ENCODE data around the gene CFAP221. TPM values are rescaled to one million over a fixed set of nuclear protein-coding genes. Genes with fewer than 3 reads are reported as not detected.

CFAP221 gene
- total and polyA plus RNA-seq, 7 donors: 0.07 TPM; not detected in 6

- 58 to 79% methylated on average over 2 of the region's 2 CpGs for WGBS, 2 donors
- TF ChIP-seq POLR2AphosphoS5 (IDR thresholded peaks at IDR 0.05) (no peak), POLR2A (IDR thresholded peaks at IDR 0.05) (no peak), CTCF (IDR thresholded peaks at IDR 0.05) (no peak), EP300 (IDR thresholded peaks at IDR 0.05) (no peak)
Observed at GRCh38 chr2:119704670-119705120, 160.4 kb downstream of the CFAP221 start.

GRCh38 chr2:119706221-119706620 lies 162.0 kb downstream of the CFAP221 start:
- Histone ChIP-seq H3K9me3 (no peaks in the 10 kb centered on the region), H3K27ac (no peak overlapping the region), H3K4me1 (no peaks in the 10 kb centered on the region), H3K4me3 (no peak overlapping the region), H3K36me3 (no peaks in the 10 kb centered on the region), H3K27me3 (no peaks in the 10 kb centered on the region)
- WGBS, 2 donors: 83 to 84% methylated on average over 8 of the region's 8 CpGs
- no peak for DNase-seq
- intact Hi-C loops (cut with DNase I): no loop called here
- no peak for TF ChIP-seq POLR2A (IDR thresholded peaks at IDR 0.05)
- TF ChIP-seq CTCF (IDR thresholded peaks at IDR 0.05): no peak
- no peak for TF ChIP-seq POLR2AphosphoS5 (IDR thresholded peaks at IDR 0.05)
- no peak for TF ChIP-seq EP300 (IDR thresholded peaks at IDR 0.05)

More at GRCh38 chr2:119704670-119705120, 160.4 kb downstream of the CFAP221 start:
- no peaks in the 10 kb centered on the region for H3K4me1 ChIP-seq
- H3K4me3 ChIP-seq: no peak overlapping the region
- DNase-seq: no peak
- H3K27me3 ChIP-seq: no peaks in the 10 kb centered on the region
- no peaks in the 10 kb centered on the region for H3K36me3 ChIP-seq
- no peak overlapping the region for H3K27ac ChIP-seq
- intact Hi-C loops (cut with DNase I): loop anchor here (5.0 kb wide), 1 partner anchor 53 kb away; the partner anchor contains the start of gene PTPN4
- no peaks in the 10 kb centered on the region for H3K9me3 ChIP-seq

Other genes with a start within 250 kb of the CFAP221 start
- gene C2orf76, start 177.6 kb upstream of the CFAP221 start, total RNA-seq: 10 to 100 TPM; 11.1 to 18.2 (median 16.9) TPM
- gene C2orf76, start 177.6 kb upstream of the CFAP221 start, polyA plus RNA-seq: 10 to 100 TPM; 12.8 to 26.4 (median 21.0) TPM
- gene DBI, start 177.5 kb upstream of the CFAP221 start, total RNA-seq: 10 to 100 TPM; 49.5 to 92.4 (median 70.7) TPM
- gene DBI, start 177.5 kb upstream of the CFAP221 start, polyA plus RNA-seq: 1,000 to 10,000 TPM in 2 of 3 donors, 100 to 1,000 TPM in 1; 740 to 1,261 (median 1,072) TPM
- 1 to 10 TPM in 3 of 4 donors, under 1 TPM in 1; 0.55 to 6.1 (median 2.6) TPM for gene TMEM37, start 112.6 kb upstream of the CFAP221 start, total RNA-seq
- gene TMEM37, start 112.6 kb upstream of the CFAP221 start, polyA plus RNA-seq: 10 to 100 TPM; 45.0 to 96.9 (median 69.7) TPM
- gene SCTR, start 20.0 kb upstream of the CFAP221 start, total RNA-seq: not detected
- under 1 TPM in 1 of 3 donors, not detected in 2; 0.16 TPM for gene SCTR, start 20.0 kb upstream of the CFAP221 start, polyA plus RNA-seq
- 1 to 10 TPM; 5.8 to 8.2 (median 6.3) TPM for gene TMEM177, start 134.8 kb downstream of the CFAP221 start, total RNA-seq
- gene TMEM177, start 134.8 kb downstream of the CFAP221 start, polyA plus RNA-seq: 10 to 100 TPM in 2 of 3 donors, 1 to 10 TPM in 1; 8.4 to 17.9 (median 16.4) TPM
- 10 to 100 TPM; 21.7 to 42.9 (median 23.4) TPM for gene PTPN4, start 215.5 kb downstream of the CFAP221 start, total RNA-seq
- gene PTPN4, start 215.5 kb downstream of the CFAP221 start, polyA plus RNA-seq: 1 to 10 TPM; 1.8 to 7.2 (median 2.8) TPM

All from sigmoid colon (tissue), 7 donors.